Endothelial cell of umbilical vein (primary cell): Measurements from ENCODE around the gene DVL3. TPM values are rescaled to one million over a fixed set of nuclear protein-coding genes. Genes with fewer than 3 reads are reported as not detected.
A peak's percentile ranks its signal among the peaks of the same experiment; 100 is the strongest.

Source experiments
- BruUV-seq: library from RNA; stranded (reverse); fragments of 400-500 nt; replicated peaks from 2 replicates; lab custom pipeline; 2021; lab: Mats Ljungman, UMichigan
- CTCF ChIA-PET: fragments of 300-600, 350-600 bp; sonication (Branson Sonifier 250); formaldehyde crosslinking; loops from one replicate; lab custom pipeline; 2021; ENCODE audit warnings: antibody characterized with exemption, inconsistent platforms; lab: Charles Lee
- POLR2A ChIA-PET: fragments of 300-600, 350-600 bp; sonication (Branson Sonifier 250); formaldehyde crosslinking; loops from one replicate; lab custom pipeline; 2021; ENCODE audit warnings: antibody characterized with exemption, inconsistent platforms; lab: Charles Lee
- DNase-seq: peaks from one replicate; pipeline ENCODE4 v3.0.0-alpha.2; 2011; ENCODE audit warnings: low read depth, low spot score
- FAIRE-seq: peaks from 2 replicates; lab custom pipeline; 2011; peaks lifted over from hg19 to GRCh38; lab: Jason Lieb, UNC
- H2AFZ ChIP-seq: 2 replicates; pipeline ENCODE4 v1.6.0; 2012; ENCODE audit warnings: low read depth, low read length, control low read depth, inconsistent platforms
- H3K27ac ChIP-seq: 2 replicates; pipeline ENCODE4 v1.5.1; 2011; ENCODE audit warnings: low read depth, mild to moderate bottlenecking, control low read depth, low read length, moderate library complexity; ENCODE audit not compliant: insufficient read depth
- H3K27me3 ChIP-seq, 2 experiments: 2 replicates each; pipeline versions ENCODE4 v1.6.0 to v1.6.1; 2011; ENCODE audit warnings: low read length in 2 of 2, mixed read lengths in 1 of 2; ENCODE audit not compliant: control insufficient read depth in 2 of 2, insufficient read depth in 2 of 2
- H3K36me3 ChIP-seq, 2 experiments: 2 replicates in 1 of 2; 3 replicates in 1 of 2; pipeline ENCODE4 v1.5.1; 2011; ENCODE audit warnings: low read length in 2 of 2, mild to moderate bottlenecking in 1 of 2, moderate library complexity in 1 of 2; ENCODE audit not compliant: control insufficient read depth in 2 of 2, insufficient read depth in 2 of 2; ENCODE audit errors: extremely low read depth in 1 of 2
- H3K4me1 ChIP-seq: 3 replicates; pipeline ENCODE4 v1.5.1; 2011; ENCODE audit warnings: mild to moderate bottlenecking, low read length; ENCODE audit not compliant: control insufficient read depth, insufficient read depth; ENCODE audit errors: extremely low read depth
- H3K4me2 ChIP-seq: 2 replicates; pipeline ENCODE4 v1.6.1; 2011; ENCODE audit warnings: low read length, control low read depth, mixed read lengths; ENCODE audit not compliant: insufficient read depth
- H3K4me3 ChIP-seq, 3 experiments: fragments of 200-600 bp in 1 of 3; sonication (generic), shearing (Covaris generic) in 1 of 3; replicated peaks in 1 of 3; 2 replicates each; pipeline ENCODE4 v1.5.1; 2011 to 2016; ENCODE audit warnings: control low read depth in 3 of 3, low read length in 3 of 3, mild to moderate bottlenecking in 2 of 3, inconsistent platforms in 1 of 3, low read depth in 1 of 3, moderate library complexity in 1 of 3; ENCODE audit not compliant: insufficient read depth in 1 of 3
- H3K79me2 ChIP-seq: 2 replicates; pipeline ENCODE4 v1.6.0; 2012; ENCODE audit warnings: low read length, inconsistent platforms; ENCODE audit not compliant: control insufficient read depth, insufficient read depth
- H3K9ac ChIP-seq: replicated peaks from 2 replicates; pipeline ENCODE3; 2011; ENCODE audit warnings: low read length, control low read depth; ENCODE audit not compliant: insufficient read depth; ENCODE audit errors: extremely low read depth
- H3K9me1 ChIP-seq: replicated peaks from 3 replicates; pipeline ENCODE4 v1.6.0; 2011; ENCODE audit warnings: mild to moderate bottlenecking, low read length; ENCODE audit not compliant: control insufficient read depth, insufficient read depth; ENCODE audit errors: extremely low read depth
- H3K9me3 ChIP-seq: replicated peaks from 2 replicates; pipeline ENCODE4 v1.5.1; 2012; ENCODE audit warnings: low read length, inconsistent platforms; ENCODE audit not compliant: control insufficient read depth, insufficient read depth
- H4K20me1 ChIP-seq: replicated peaks from 2 replicates; pipeline ENCODE3; 2011; ENCODE audit warnings: mild to moderate bottlenecking, low read length; ENCODE audit not compliant: control insufficient read depth, insufficient read depth; ENCODE audit errors: extremely low read depth
- EZH2 ChIP-seq: IDR thresholded peaks from 2 replicates; pipeline ENCODE4 v1.6.1; 2012; ENCODE audit warnings: borderline replicate concordance, low read depth, mild to moderate bottlenecking, moderate library complexity, low read length, inconsistent platforms; ENCODE audit not compliant: severe bottlenecking
- FOS ChIP-seq: IDR thresholded peaks from 2 replicates; pipeline ENCODE4 v1.6.1; 2011; ENCODE audit warnings: mild to moderate bottlenecking, low read length, moderate library complexity, borderline replicate concordance; ENCODE audit not compliant: insufficient read depth
- GATA2 ChIP-seq: IDR thresholded peaks from 2 replicates; pipeline ENCODE4 v1.7.0; 2011; ENCODE audit warnings: low read depth, mild to moderate bottlenecking, moderate library complexity, mixed read lengths, low read length; ENCODE audit not compliant: insufficient read length, insufficient read depth
- JUN ChIP-seq: IDR thresholded peaks from 2 replicates; pipeline ENCODE4 v1.6.1; 2011; ENCODE audit warnings: borderline replicate concordance, low read depth; ENCODE audit not compliant: insufficient read length, insufficient read depth
- MYC ChIP-seq: IDR thresholded peaks from one replicate; pipeline ENCODE4 v1.6.1; 2011; ENCODE audit warnings: mild to moderate bottlenecking, low read depth, low read length
- POLR2A ChIP-seq: IDR thresholded peaks from 2 replicates; pipeline ENCODE4 v1.6.1; 2012; ENCODE audit warnings: low read depth, mild to moderate bottlenecking, control low read depth, low read length
- POLR2AphosphoS5 ChIP-seq: IDR thresholded peaks from 2 replicates; pipeline ENCODE4 v1.6.1; 2012; ENCODE audit warnings: low read depth, mild to moderate bottlenecking, control low read depth, low read length, moderate library complexity; ENCODE audit not compliant: insufficient read depth
- dilution Hi-C: fragments of 300-500 bp; cut with MboI; formaldehyde crosslinking; loops from one replicate; pipeline ENCODE4 v1.15.0; 2019; ENCODE audit warnings: low sequenced_read_pairs; ENCODE audit not compliant: extremely low pct_ligation_motif_present
- intact Hi-C: fragments of 100-400 bp; cut with micrococcal nuclease; formaldehyde crosslinking; loops from one replicate; pipeline ENCODE4 v1.10.0; 2022
- polyA plus RNA-seq, 4 experiments: library from polyadenylated mRNA; depleted of rRNA in 3 of 4; stranded (reverse) in 3 of 4; unstranded in 1 of 4; fragments of >200 nt; gene quantifications; 2 replicates each; pipeline versions ENCODE4 v1.2.1 to v1.2.3, GENCODE V29; 2011 to 2012; ENCODE audit warnings: missing spikeins in 1 of 4
- total RNA-seq: library from RNA; stranded (reverse); gene quantifications from 2 replicates; pipeline ENCODE4 v1.2.3, GENCODE V29; 2021
- TF ChIP-seq, protein P1 (sequence below): IDR thresholded peaks from 2 replicates; pipeline ENCODE4 v1.6.1; 2011; ENCODE audit not compliant: insufficient read depth, insufficient read length
- TF ChIP-seq, protein P2 (sequence below), 2 donors: IDR thresholded peaks; 1 replicate in 1 of 2; 2 replicates in 1 of 2; pipeline ENCODE4 v1.5.1; 2011; ENCODE audit warnings: low read length in 2 of 2, mild to moderate bottlenecking in 2 of 2, moderate library complexity in 2 of 2, control low read depth in 1 of 2, inconsistent platforms in 1 of 2, low read depth in 1 of 2; ENCODE audit not compliant: insufficient read depth in 1 of 2; ENCODE audit errors: extremely low read depth in 1 of 2

DVL3 gene
- total and polyA plus RNA-seq, 2 donors (not counting 3 experiments of a cell fraction or from before 2014, with no cell fraction given): 43.8 to 59.0 TPM

DNA sequence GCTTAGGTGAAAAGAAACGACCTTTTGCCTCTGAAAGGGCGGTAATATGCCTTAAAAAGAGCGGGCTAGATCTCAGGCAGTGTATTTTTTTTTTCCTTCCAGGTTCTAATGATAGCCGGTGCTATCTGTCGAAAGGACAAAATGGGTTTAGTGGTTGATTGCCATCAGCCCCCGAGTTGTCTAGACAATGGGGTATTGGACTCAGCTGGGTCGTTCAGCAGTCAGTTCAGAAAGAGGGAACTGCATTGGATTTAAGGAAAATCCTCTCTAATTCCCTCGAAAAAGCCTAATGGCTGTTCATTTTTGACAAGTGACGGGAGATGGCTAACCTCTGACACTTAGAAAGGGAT is 19.3 kb upstream of the DVL3 start:
- H3K4me1 ChIP-seq: peaks cover 27% of the 10 kb centered on the region
- H3K27ac ChIP-seq: peak overlapping the region; percentile 56
- TF ChIP-seq, protein P1, sequence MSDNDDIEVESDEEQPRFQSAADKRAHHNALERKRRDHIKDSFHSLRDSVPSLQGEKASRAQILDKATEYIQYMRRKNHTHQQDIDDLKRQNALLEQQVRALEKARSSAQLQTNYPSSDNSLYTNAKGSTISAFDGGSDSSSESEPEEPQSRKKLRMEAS: no peak
- TF ChIP-seq EZH2 (no peak), FOS (no peak), POLR2AphosphoS5 (no peak), MYC (no peak), GATA2 (no peak), POLR2A (no peak), JUN (no peak)
- TF ChIP-seq, protein P2, sequence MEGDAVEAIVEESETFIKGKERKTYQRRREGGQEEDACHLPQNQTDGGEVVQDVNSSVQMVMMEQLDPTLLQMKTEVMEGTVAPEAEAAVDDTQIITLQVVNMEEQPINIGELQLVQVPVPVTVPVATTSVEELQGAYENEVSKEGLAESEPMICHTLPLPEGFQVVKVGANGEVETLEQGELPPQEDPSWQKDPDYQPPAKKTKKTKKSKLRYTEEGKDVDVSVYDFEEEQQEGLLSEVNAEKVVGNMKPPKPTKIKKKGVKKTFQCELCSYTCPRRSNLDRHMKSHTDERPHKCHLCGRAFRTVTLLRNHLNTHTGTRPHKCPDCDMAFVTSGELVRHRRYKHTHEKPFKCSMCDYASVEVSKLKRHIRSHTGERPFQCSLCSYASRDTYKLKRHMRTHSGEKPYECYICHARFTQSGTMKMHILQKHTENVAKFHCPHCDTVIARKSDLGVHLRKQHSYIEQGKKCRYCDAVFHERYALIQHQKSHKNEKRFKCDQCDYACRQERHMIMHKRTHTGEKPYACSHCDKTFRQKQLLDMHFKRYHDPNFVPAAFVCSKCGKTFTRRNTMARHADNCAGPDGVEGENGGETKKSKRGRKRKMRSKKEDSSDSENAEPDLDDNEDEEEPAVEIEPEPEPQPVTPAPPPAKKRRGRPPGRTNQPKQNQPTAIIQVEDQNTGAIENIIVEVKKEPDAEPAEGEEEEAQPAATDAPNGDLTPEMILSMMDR (IDR thresholded peaks at IDR 0.05; ENCODE audit: extremely low read depth in 1 of 2, insufficient read depth in 1 of 2, low read depth in 1 of 2, low read length in 2 of 2): no peak
- no peaks in the 10 kb centered on the region for H3K27me3 ChIP-seq
- no TSS peak for BruUV-seq
- peaks cover 31% of the 10 kb centered on the region for H3K79me2 ChIP-seq
- intact Hi-C loops: loop anchor here (1.0 to 2.0 kb wide), 6 partner anchors 19 to 241 kb away; partner anchors contain the start of genes ABCC5, ABCF3 and DVL3
- no peaks in the 10 kb centered on the region for H3K9me1 ChIP-seq
- ChIA-PET CTCF (interaction anchor here (1.0 to 2.9 kb wide), 10 partner anchors 9 to 251 kb away, joined by 3 to 18 read pairs (median 5); partner anchors contain the start of genes DVL3 and PARL), POLR2A (no interaction called here)
- H3K9ac ChIP-seq: peak overlapping the region; percentile 87
- peaks cover 8 to 10% of the 10 kb centered on the region in 2 experiments for H3K36me3 ChIP-seq
- H3K9me3 ChIP-seq: no peaks in the 10 kb centered on the region
- H3K4me3 ChIP-seq: peak overlapping the region; percentile 67 to 92 (median 90)
- H2AFZ ChIP-seq: peak overlapping the region; percentile 49
- dilution Hi-C loops: no loop called here
- FAIRE-seq (no peak), DNase-seq (no peak)
- H3K4me2 ChIP-seq: peak overlapping the region; percentile 94
- no peaks in the 10 kb centered on the region for H4K20me1 ChIP-seq
